A673 (cell line): ENCODE measurements around the gene CPEB1. TPM values are rescaled to one million over a fixed set of nuclear protein-coding genes. Genes with fewer than 3 reads are reported as not detected.

Experiments
- BruUV-seq: library from RNA; stranded (reverse); fragments of 400-500 nt; replicated peaks from 2 replicates; lab custom pipeline; 2021; lab: Mats Ljungman, UMichigan
- CTCF ChIA-PET: fragments of 300-600 bp; sonication (Branson Sonifier 250); formaldehyde crosslinking; loops from one replicate; lab custom pipeline; 2022; ENCODE audit warnings: antibody characterized with exemption; lab: Charles Lee
- POLR2A ChIA-PET: fragments of 300-600 bp; sonication (Branson Sonifier 250); formaldehyde crosslinking; loops from one replicate; lab custom pipeline; 2022; ENCODE audit warnings: antibody characterized with exemption; ENCODE audit not compliant: low non-redundant PET; lab: Charles Lee
- DNase-seq: peaks from one replicate; pipeline ENCODE4 v3.0.0-alpha.2; 2015; ENCODE audit warnings: low spot score
- H3K27ac ChIP-seq: fragments of 200-600 bp; sonication (generic); 2 replicates; pipeline ENCODE4 v1.5.1; 2016; ENCODE audit warnings: mixed run types, low read depth, mild to moderate bottlenecking, mixed read lengths, antibody characterized with exemption, low read length; ENCODE audit not compliant: poor library complexity, severe bottlenecking
- H3K27me3 ChIP-seq: fragments of 200-600 bp; sonication (generic); replicated peaks from 2 replicates; pipeline ENCODE4 v1.6.1; 2017; ENCODE audit warnings: mixed run types, low read depth, mild to moderate bottlenecking, mixed read lengths, antibody characterized with exemption, low read length; ENCODE audit not compliant: insufficient read depth, poor library complexity
- H3K36me3 ChIP-seq: fragments of 200-600 bp; sonication (generic); 2 replicates; pipeline ENCODE4 v1.6.1; 2016; ENCODE audit warnings: mixed run types, mild to moderate bottlenecking, mixed read lengths, antibody characterized with exemption, low read length; ENCODE audit not compliant: insufficient read depth, poor library complexity, severe bottlenecking
- H3K4me1 ChIP-seq: fragments of 200-600 bp; sonication (generic); 2 replicates; pipeline ENCODE4 v1.6.1; 2017; ENCODE audit warnings: mixed run types, mild to moderate bottlenecking, mixed read lengths, antibody characterized with exemption, low read length; ENCODE audit not compliant: insufficient read depth, poor library complexity, severe bottlenecking
- H3K4me3 ChIP-seq: fragments of 200-600 bp; sonication (generic); 2 replicates; pipeline ENCODE4 v1.5.1; 2016; ENCODE audit warnings: low read depth, mixed run types, mild to moderate bottlenecking, mixed read lengths, low read length; ENCODE audit not compliant: poor library complexity, severe bottlenecking
- H3K9me3 ChIP-seq: fragments of 200-600 bp; sonication (generic); 2 replicates; pipeline ENCODE4 v1.6.1; 2016; ENCODE audit warnings: mixed run types, low read depth, mild to moderate bottlenecking, mixed read lengths, antibody characterized with exemption, low read length; ENCODE audit not compliant: poor library complexity, severe bottlenecking
- EZH2 ChIP-seq: fragments of 200-600 bp; sonication (generic); IDR thresholded peaks from 2 replicates; pipeline ENCODE4 v1.6.1; 2017; ENCODE audit warnings: borderline replicate concordance, low read depth, mild to moderate bottlenecking, mixed read lengths, antibody characterized with exemption, low read length; ENCODE audit not compliant: poor library complexity, severe bottlenecking
- intact Hi-C: fragments of 100-400 bp; cut with micrococcal nuclease; formaldehyde crosslinking; loops from one replicate; pipeline ENCODE4 v1.10.0; 2022; ENCODE audit not compliant: unreplicated experiment
- total RNA-seq: library from RNA; stranded (reverse); gene quantifications from 2 replicates; pipeline ENCODE4 v1.2.3, GENCODE V29; 2021
- TF ChIP-seq, protein P1 (sequence below): fragments of 300-800, 200-600 bp; sonication (generic); conservative IDR thresholded peaks from 2 replicates; pipeline ENCODE4 v1.5.1; 2017; ENCODE audit warnings: low read depth, mild to moderate bottlenecking, antibody characterized with exemption, low read length, moderate library complexity, mixed read lengths

The CPEB1 gene
- total RNA-seq, 1 experiment from 2014 or later = not detected

DNA sequence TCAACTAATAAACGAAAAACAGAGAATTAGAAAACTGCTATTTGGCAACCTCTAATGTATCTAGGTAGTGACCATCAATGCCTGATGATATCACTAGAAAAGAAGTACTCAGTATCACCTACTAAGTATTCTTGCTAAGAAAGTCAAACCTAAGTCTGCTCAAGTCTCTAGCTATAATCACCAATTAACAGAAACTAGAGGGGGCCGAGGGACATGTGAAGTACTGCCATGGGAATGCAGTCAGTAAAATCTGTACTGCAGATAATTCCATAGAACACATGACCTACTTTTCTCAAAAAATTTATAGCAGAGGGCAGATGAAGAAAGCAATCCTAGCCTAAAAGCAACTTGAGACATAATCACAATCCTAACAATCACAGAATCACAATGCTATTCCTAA is 51.4 kb downstream of the CPEB1 start:
- CTCF ChIA-PET = no interaction called here
- intact Hi-C loops = no loop called here
- no peaks in the 10 kb centered on the region for H3K4me1 ChIP-seq
- H3K27ac ChIP-seq = no peak overlapping the region
- no peak for DNase-seq
- H3K9me3 ChIP-seq = no peaks in the 10 kb centered on the region
- POLR2A ChIA-PET = no interaction called here
- BruUV-seq = no TSS peak
- H3K27me3 ChIP-seq = peaks cover 25% of the 10 kb centered on the region
- no peaks in the 10 kb centered on the region for H3K36me3 ChIP-seq
- H3K4me3 ChIP-seq = no peak overlapping the region
- TF ChIP-seq, protein P1, sequence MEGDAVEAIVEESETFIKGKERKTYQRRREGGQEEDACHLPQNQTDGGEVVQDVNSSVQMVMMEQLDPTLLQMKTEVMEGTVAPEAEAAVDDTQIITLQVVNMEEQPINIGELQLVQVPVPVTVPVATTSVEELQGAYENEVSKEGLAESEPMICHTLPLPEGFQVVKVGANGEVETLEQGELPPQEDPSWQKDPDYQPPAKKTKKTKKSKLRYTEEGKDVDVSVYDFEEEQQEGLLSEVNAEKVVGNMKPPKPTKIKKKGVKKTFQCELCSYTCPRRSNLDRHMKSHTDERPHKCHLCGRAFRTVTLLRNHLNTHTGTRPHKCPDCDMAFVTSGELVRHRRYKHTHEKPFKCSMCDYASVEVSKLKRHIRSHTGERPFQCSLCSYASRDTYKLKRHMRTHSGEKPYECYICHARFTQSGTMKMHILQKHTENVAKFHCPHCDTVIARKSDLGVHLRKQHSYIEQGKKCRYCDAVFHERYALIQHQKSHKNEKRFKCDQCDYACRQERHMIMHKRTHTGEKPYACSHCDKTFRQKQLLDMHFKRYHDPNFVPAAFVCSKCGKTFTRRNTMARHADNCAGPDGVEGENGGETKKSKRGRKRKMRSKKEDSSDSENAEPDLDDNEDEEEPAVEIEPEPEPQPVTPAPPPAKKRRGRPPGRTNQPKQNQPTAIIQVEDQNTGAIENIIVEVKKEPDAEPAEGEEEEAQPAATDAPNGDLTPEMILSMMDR = no peak

DNA sequence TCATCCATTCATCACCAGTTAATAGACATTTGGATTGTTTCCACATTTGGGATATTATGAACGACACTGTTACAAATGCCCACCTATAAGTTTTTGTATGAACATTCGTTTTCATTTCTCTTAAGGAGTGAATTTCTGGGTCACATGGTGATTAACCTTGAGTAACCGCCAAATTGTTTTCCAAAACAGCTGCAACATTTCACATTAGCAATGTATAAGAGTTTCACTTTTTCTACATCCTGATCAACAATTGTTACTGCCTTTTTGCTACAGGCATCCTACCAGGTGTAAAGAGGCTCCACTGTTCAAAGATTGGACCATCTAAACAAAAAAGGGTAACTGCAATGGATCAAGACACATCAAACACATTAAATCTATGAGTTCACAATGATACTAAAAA is 52.0 kb downstream of the CPEB1 start:
- intact Hi-C loops = no loop called here
- CTCF ChIA-PET = no interaction called here
- DNase-seq = no peak
- POLR2A ChIA-PET = no interaction called here
- H3K4me1 ChIP-seq = no peaks in the 10 kb centered on the region
- H3K9me3 ChIP-seq = no peaks in the 10 kb centered on the region
- no TSS peak for BruUV-seq
- no peak overlapping the region for H3K4me3 ChIP-seq
- no peak for TF ChIP-seq EZH2
- TF ChIP-seq, protein P1 = no peak
- no peaks in the 10 kb centered on the region for H3K36me3 ChIP-seq
- peaks cover 26% of the 10 kb centered on the region for H3K27me3 ChIP-seq
- no peak overlapping the region for H3K27ac ChIP-seq

DNA sequence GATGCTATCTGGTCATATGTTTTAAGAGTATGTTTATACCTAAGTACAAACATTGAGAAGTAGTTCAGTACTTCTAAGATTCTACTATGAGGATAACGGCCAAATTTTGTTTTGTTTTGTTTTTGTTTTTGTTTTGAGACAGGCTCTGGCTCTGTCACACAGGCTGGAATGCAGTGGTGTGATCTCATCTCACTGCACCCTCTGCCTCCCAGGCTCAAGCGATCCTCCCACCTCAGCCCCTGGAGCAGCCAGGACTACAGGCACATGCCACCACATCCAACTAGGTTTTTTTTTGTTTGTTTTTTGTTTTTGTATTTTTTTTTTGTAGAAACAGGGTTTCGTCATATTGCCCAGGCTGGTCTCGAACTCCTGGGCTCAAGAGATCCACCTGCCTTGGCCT is 59.4 kb downstream of the CPEB1 start:
- H3K27ac ChIP-seq = no peak overlapping the region
- no peak for DNase-seq
- H3K9me3 ChIP-seq = no peaks in the 10 kb centered on the region
- no peaks in the 10 kb centered on the region for H3K4me1 ChIP-seq
- no peak overlapping the region for H3K4me3 ChIP-seq
- ChIA-PET CTCF (no interaction called here), POLR2A (no interaction called here)
- intact Hi-C loops = no loop called here
- TF ChIP-seq, protein P1 = no peak
- no peak for TF ChIP-seq EZH2
- H3K27me3 ChIP-seq = peaks cover 57% of the 10 kb centered on the region
- no peaks in the 10 kb centered on the region for H3K36me3 ChIP-seq
- BruUV-seq = no TSS peak
